ENCODE results near the gene MGAT5.

MGAT5 gene

GRCh38 chr2:134231301-134231964 lies 22.4 kb upstream of the MGAT5 start:
- DNase-seq (ENCODE audit: low spot score), result no peak

DNA sequence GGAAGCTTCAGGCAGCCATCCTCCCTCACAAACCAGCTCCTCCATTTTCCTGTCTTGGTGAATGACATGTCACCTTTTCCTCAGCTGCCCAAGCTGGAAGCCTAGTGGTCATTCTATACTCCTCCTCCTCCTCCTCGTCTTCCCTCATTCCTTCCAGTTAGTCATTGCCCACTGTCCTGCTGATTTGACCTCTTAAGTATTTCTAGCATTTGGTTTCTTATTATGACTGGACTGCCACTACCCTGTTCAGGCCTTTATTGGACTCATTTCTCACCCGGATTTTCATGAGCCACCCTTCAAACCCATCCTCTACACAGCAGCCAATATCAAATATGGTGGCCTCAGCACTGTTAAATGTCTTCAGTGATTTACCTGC lies 21.9 kb upstream of the MGAT5 start:
- DNase-seq (ENCODE audit: low spot score), result no peak

DNA sequence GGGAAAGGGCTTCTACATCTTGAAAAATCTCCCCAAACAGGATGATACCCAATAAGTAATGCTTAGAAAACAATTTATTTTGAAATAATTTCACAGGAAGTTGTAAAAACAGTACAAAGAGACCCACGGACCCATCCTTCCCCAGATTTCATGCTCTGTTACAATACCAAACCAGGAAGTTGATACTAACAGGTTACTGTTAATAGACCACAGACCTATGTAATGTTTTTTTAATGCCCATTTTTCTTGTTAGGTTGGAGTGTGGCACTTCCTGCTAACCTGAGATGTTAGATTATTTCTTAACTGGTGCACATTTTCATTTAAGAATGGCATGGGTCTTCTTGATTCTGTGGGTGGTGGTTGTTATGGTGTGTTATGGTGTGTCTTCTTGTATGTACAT lies 21.4 kb upstream of the MGAT5 start:
- peak; percentile 50 for DNase-seq (ENCODE audit: low spot score)

GRCh38 chr2:134232868-134233727 lies 20.8 kb upstream of the MGAT5 start:
- peak; percentile 80 for DNase-seq (ENCODE audit: low spot score)

DNA sequence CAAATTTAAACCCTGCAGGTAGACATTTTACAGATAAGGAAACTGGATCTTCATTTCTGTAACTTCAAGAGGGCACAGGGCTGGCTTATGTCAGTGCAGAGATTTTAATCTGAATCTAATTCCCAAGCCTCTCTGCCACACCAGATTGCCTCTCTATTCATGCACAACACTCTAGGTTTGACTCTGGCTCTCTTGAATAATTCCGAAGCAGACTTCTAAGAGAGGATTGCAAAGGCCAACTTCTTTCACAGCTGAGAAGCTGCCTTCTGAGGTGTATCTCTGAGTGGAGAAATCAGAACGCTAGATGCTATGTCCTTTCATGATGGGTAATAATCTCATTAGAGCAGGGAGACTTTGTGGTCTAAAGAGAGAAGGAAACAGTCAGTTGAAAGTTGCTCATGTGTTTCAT lies 20.1 kb upstream of the MGAT5 start:
- no peak for DNase-seq (ENCODE audit: low spot score)

DNA sequence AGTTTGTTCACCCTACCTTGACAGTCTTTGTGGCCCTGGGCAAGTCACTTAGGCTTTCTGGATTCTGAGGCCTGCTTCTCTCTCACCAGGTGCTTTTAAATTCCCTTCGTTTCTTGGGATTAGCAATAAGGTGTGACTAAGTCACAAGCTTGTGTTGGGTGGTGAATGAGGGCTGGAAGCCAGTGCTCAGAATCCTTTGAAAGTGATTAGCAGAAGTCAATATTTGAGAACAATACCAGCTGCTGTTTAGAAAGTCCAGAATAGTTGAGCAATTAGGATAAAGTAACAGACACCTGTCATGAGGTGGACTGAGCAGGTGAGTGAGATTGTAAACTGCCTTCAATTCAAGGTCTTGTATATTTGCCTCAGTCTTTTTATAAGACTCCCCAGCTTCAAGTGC lies 19.3 kb upstream of the MGAT5 start:
- DNase-seq (ENCODE audit: low spot score), result peak; percentile 16

- DNase-seq (ENCODE audit: low spot score), result peak; percentile 35
These were observed 18.2 kb upstream of the MGAT5 start for GRCh38 chr2:134235510-134236144.

GRCh38 chr2:134238371-134238770 lies 15.5 kb upstream of the MGAT5 start:
- DNase-seq (ENCODE audit: low spot score), result no peak

- no peak for DNase-seq (ENCODE audit: low spot score)
These were observed 13.8 kb upstream of the MGAT5 start for GRCh38 chr2:134240061-134240460.

DNA sequence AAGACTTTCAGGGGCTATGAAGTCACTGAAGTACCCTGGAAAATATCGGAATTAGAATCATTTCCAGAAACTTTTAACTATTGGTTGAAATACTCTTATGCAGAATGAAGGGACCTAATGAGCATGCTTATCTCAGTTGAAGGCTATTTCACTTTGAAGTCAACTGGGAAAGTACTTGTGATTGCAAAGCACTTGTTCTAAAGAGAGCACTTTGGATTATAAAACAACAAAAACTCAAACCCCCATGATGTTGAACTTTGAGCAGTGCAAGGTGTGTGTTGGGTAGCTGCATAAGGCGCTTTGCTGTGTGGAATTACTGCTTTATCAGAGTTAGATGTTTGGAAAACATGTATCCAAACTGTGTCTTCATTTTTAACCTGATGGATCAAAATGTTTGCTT lies 12.0 kb upstream of the MGAT5 start:
- no peak for DNase-seq (ENCODE audit: low spot score)

GRCh38 chr2:134243244-134243643 lies 10.6 kb upstream of the MGAT5 start:
- DNase-seq (ENCODE audit: low spot score), result no peak

DNA sequence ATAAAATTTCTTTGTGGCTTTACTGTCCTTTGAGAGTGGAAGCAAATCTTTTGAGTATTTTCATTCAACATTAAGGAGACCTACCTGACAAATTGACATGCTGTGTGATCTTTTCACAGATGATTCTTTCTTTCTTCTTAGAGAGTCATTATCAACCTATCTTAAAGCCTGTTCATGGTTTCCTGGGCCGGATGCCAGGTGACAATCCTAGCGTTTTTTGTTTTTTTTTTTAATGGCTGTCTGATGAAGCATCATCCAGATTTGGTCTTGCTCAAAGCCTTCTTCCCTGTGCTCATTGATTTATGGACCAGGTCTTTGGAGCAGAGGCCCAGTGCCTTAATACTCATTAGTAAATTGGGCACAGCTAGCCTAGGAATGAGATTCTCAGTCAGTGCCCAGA lies 9.8 kb upstream of the MGAT5 start:
- DNase-seq (ENCODE audit: low spot score), result no peak

- DNase-seq (ENCODE audit: low spot score), result peak; percentile 52
These were observed 9.3 kb upstream of the MGAT5 start for GRCh38 chr2:134244587-134244986.

GRCh38 chr2:134245340-134245984 lies 8.4 kb upstream of the MGAT5 start:
- DNase-seq (ENCODE audit: low spot score), result peak; percentile 79

DNA sequence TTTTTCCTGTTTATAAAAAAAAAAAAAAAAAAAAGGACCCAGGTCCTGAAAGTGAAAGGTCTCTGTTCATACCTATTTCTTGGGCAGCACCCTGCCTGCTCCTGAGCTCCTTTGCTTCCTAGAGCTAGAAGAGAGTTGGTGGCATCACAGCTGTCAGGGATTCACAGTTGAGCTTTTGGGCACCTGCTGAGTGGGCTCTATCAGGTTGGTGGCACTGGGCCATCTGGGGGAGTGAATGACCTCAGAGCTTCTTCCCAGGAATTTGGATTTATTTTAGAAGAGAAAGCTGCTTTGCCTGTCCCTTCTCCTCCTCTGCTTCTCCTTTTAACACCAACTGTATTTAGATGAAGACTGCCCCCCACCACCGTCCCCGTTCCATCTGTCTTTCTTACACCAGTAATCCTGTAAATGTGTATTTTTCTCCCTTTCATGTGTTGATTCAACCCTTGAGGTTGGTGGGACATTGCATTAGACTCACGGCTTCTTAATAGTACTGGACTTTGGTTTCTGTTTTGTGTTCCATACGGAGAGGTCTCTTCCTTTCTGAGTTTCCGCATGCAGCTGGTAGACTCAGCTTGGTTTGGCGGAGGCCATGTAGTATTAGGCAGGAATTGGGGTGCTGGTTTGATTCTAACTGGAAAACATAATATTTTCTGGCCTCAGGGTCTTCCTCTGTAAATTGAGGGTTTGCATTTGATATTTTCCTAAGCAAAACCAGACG lies 7.6 kb upstream of the MGAT5 start:
- DNase-seq (ENCODE audit: low spot score), result no peak

DNA sequence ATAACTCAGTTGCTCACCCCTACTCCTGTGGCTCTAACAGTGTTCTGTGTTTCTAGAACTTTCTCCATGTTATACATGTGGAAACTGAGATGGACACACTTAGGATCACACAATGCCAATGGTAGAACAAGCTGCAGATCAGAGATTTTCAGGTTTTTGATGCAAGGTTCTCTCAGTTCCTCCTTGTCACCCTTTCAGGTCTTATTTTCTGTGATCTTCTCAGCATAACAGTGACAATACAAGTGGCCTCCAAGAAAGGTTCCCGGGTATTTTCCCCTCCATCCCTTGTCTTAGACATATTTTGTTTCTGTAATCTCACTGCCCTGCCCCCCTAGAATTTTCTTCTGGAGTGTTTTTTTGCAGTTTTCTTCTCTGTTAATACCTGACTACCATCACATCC lies 6.2 kb upstream of the MGAT5 start:
- no peak for DNase-seq (ENCODE audit: low spot score)

GRCh38 chr2:134248913-134249312 lies 5.0 kb upstream of the MGAT5 start:
- no peak for DNase-seq (ENCODE audit: low spot score)

GRCh38 chr2:134249755-134250154 lies 4.1 kb upstream of the MGAT5 start:
- DNase-seq (ENCODE audit: low spot score), result peak; percentile 19

DNA sequence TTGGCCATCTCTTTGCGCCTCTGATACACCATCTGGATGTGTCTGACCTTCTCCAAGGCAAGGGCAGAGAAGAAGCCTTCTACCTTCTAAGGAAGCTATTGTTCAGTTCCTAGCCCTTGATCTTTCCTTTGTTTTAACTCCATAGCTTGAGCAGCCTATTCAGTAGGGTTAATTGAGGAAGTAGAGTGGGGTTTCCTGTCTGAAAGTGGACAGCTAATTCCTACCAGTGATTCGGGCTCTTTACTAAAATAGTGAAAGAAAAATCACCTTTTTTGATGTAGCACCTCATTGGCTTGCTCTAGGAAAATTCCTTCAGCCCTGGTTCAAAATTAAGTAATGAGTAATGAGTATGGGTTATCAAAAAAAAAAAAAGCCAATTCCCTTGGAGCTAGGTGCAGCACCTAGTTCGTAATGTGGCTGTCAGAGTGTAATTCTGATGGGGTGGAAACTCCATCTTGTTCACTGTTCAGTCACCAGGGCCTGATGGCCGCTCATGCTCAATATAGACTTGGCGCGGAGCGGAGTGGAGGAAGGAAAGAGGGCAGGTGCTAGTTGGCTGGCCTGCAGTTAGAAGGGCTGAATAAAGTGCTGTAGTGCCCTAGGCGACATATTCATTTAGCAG lies 2.9 kb upstream of the MGAT5 start:
- no peak for DNase-seq (ENCODE audit: low spot score)

- no peak for DNase-seq (ENCODE audit: low spot score)
These were observed 1.7 kb upstream of the MGAT5 start for GRCh38 chr2:134252092-134252750.

GRCh38 chr2:134253117-134253704 lies 661 bp upstream of the MGAT5 start:
- no peak for DNase-seq (ENCODE audit: low spot score)
